Natural killer cell (primary cell): ENCODE measurements around the gene SLC16A13. TPM values are rescaled to one million over a fixed set of nuclear protein-coding genes. Genes with fewer than 3 reads are reported as not detected.

Experiments used
- ATAC-seq, 3 donors: fragments of 150-1000 bp in 2 of 3; fragments of 200-7000 bp in 1 of 3; cut with Tn5 transposase; 1 replicate in 1 of 3; 2 replicates in 2 of 3; pipeline ENCODE4 v1.10.0; 2021; ENCODE audit warnings: mild to moderate bottlenecking in 2 of 3, moderate library complexity in 2 of 3
- DNase-seq, 2 donors: peaks; one replicate each; pipeline versions ENCODE4 v3.0.0 to v3.0.0-alpha.2; 2013 to 2021; ENCODE audit warnings: mixed read lengths in 1 of 2
- H3K27ac ChIP-seq: one replicate; pipeline ENCODE4 v1.5.1; 2013; ENCODE audit warnings: mild to moderate bottlenecking, low read length
- H3K27me3 ChIP-seq: one replicate; pipeline ENCODE4 v1.6.1; 2013; ENCODE audit warnings: low read length; ENCODE audit not compliant: control insufficient read depth, insufficient read depth
- H3K36me3 ChIP-seq: one replicate; pipeline ENCODE4 v1.6.1; 2013; ENCODE audit warnings: low read length; ENCODE audit not compliant: control insufficient read depth, insufficient read depth
- H3K4me1 ChIP-seq: one replicate; pipeline ENCODE4 v1.6.1; 2013; ENCODE audit warnings: low read length; ENCODE audit not compliant: control insufficient read depth, insufficient read depth
- H3K4me3 ChIP-seq: one replicate; pipeline ENCODE4 v1.5.1; 2013; ENCODE audit warnings: low read length
- H3K9me3 ChIP-seq: one replicate; pipeline ENCODE4 v1.6.1; 2013; ENCODE audit warnings: low read length; ENCODE audit not compliant: control insufficient read depth, insufficient read depth
- H3K27ac Mint-ChIP-seq, 2 donors: one replicate each; pipeline ENCODE4 v1.8.0; 2022; ENCODE audit warnings: mild to moderate bottlenecking in 2 of 2, mixed read lengths in 2 of 2, moderate library complexity in 1 of 2
- H3K27me3 Mint-ChIP-seq, 2 donors: one replicate each; pipeline ENCODE4 v1.8.0; 2022; ENCODE audit warnings: low read depth in 2 of 2, mixed read lengths in 2 of 2
- H3K36me3 Mint-ChIP-seq: one replicate; pipeline ENCODE4 v1.8.0; 2022; ENCODE audit warnings: mixed read lengths
- H3K4me1 Mint-ChIP-seq, 2 donors: one replicate each; pipeline ENCODE4 v1.8.0; 2022; ENCODE audit warnings: mixed read lengths in 2 of 2
- H3K4me3 Mint-ChIP-seq: one replicate; pipeline ENCODE4 v1.8.0; 2022; ENCODE audit warnings: mild to moderate bottlenecking, moderate library complexity, mixed read lengths
- H3K9me3 Mint-ChIP-seq, 2 donors: one replicate each; pipeline ENCODE4 v1.8.0; 2022; ENCODE audit warnings: mixed read lengths in 2 of 2
- CTCF ChIP-seq: fragments of 200-600 bp; IDR thresholded peaks from one replicate; pipeline ENCODE4 v1.8.0; 2022; ENCODE audit warnings: antibody characterized with exemption
- WGBS: methylation state at CpG from one replicate; pipeline ENCODE4 v1.1.7; 2013; ENCODE audit warnings: missing lambda C conversion rate; ENCODE audit not compliant: insufficient coverage; 5-methylcytosine and 5-hydroxymethylcytosine counted together
- intact Hi-C: fragments of 100-400 bp; cut with micrococcal nuclease; formaldehyde crosslinking; loops from one replicate; pipeline ENCODE4 v1.14.2; 2022
- total RNA-seq, 4 donors: library from RNA; stranded (reverse); fragments of 120-200 nt in 1 of 4; gene quantifications; one replicate each; pipeline versions ENCODE4 v1.2.3 to v1.2.4, GENCODE V29; 2013 to 2022

Gene SLC16A13
- total RNA-seq, 3 donors from 2014 or later (not counting 1 experiment from before 2014, with no cell fraction given) = 4.8 to 7.0 (median 6.0) TPM

- no peak overlapping the region for H3K27ac ChIP-seq
- Mint-ChIP-seq H3K27me3 (no peaks in the 10 kb centered on the region), H3K4me3 (no peak overlapping the region), H3K27ac (peak overlapping the region; percentile 35 to 57), H3K36me3 (peaks cover 14% of the 10 kb centered on the region), H3K4me1 (peaks cover 31 to 34% of the 10 kb centered on the region in 2 donors), H3K9me3 (no peaks in the 10 kb centered on the region)
- peak; percentile 93 to 98 (median 95) for ATAC-seq
- DNase-seq = peak in 1 of 2 donors; percentile 86
- no peak overlapping the region for H3K4me3 ChIP-seq
- peaks cover 45% of the 10 kb centered on the region for H3K36me3 ChIP-seq
- no peaks in the 10 kb centered on the region for H3K27me3 ChIP-seq
- H3K4me1 ChIP-seq = peaks cover under 1% of the 10 kb centered on the region
- peak; percentile 85 for TF ChIP-seq CTCF
- 100% methylated on average over 2 of the region's 2 CpGs for WGBS
- intact Hi-C loops = loop anchor here (1.0 to 10.0 kb wide), 5 partner anchors 18 to 530 kb away; partner anchors contain the start of gene BCL6B
- H3K9me3 ChIP-seq = no peaks in the 10 kb centered on the region
Measured at GRCh38 chr17:7004398-7005253, 31.2 kb upstream of the SLC16A13 start.

- TF ChIP-seq CTCF = no peak
- peaks cover 12% of the 10 kb centered on the region for H3K4me1 ChIP-seq
- no peak for DNase-seq
- no peaks in the 10 kb centered on the region for H3K27me3 ChIP-seq
- Mint-ChIP-seq H3K36me3 (peaks cover 14% of the 10 kb centered on the region), H3K27me3 (no peaks in the 10 kb centered on the region), H3K4me1 (peaks cover 40 to 42% of the 10 kb centered on the region in 2 donors), H3K9me3 (no peaks in the 10 kb centered on the region), H3K27ac (peak overlapping the region in 1 of 2 donors; percentile 57), H3K4me3 (no peak overlapping the region)
- H3K27ac ChIP-seq = no peak overlapping the region
- no peak for ATAC-seq
- no peaks in the 10 kb centered on the region for H3K9me3 ChIP-seq
- no peak overlapping the region for H3K4me3 ChIP-seq
- intact Hi-C loops = loop anchor here (2.0 to 10.0 kb wide), 3 partner anchors 17 to 531 kb away; partner anchors contain the start of gene BCL6B
- 97% methylated on average over 5 of the region's 7 CpGs for WGBS
- peaks cover 40% of the 10 kb centered on the region for H3K36me3 ChIP-seq
Measured at GRCh38 chr17:7005716-7006115, 30.1 kb upstream of the SLC16A13 start.

- Histone ChIP-seq H3K4me3 (no peak overlapping the region), H3K27me3 (no peaks in the 10 kb centered on the region), H3K9me3 (no peaks in the 10 kb centered on the region), H3K4me1 (peaks cover 23% of the 10 kb centered on the region), H3K27ac (no peak overlapping the region), H3K36me3 (peaks cover 27% of the 10 kb centered on the region)
- Mint-ChIP-seq H3K27me3 (no peaks in the 10 kb centered on the region), H3K4me1 (peaks cover 42 to 43% of the 10 kb centered on the region in 2 donors), H3K36me3 (peaks cover 2% of the 10 kb centered on the region), H3K9me3 (no peaks in the 10 kb centered on the region), H3K27ac (peak overlapping the region in 1 of 2 donors; percentile 60), H3K4me3 (no peak overlapping the region)
- ATAC-seq = no peak
- intact Hi-C loops = loop anchor here (10.0 kb wide), 1 partner anchor 532 kb away; no protein-coding TSS in a partner anchor
- no peak for TF ChIP-seq CTCF
- 94% methylated on average over 2 of the region's 2 CpGs for WGBS
- no peak for DNase-seq
Measured at GRCh38 chr17:7007143-7007542, 28.7 kb upstream of the SLC16A13 start.
